ENCODE results near the gene AGAP2.

The AGAP2 gene

DNA sequence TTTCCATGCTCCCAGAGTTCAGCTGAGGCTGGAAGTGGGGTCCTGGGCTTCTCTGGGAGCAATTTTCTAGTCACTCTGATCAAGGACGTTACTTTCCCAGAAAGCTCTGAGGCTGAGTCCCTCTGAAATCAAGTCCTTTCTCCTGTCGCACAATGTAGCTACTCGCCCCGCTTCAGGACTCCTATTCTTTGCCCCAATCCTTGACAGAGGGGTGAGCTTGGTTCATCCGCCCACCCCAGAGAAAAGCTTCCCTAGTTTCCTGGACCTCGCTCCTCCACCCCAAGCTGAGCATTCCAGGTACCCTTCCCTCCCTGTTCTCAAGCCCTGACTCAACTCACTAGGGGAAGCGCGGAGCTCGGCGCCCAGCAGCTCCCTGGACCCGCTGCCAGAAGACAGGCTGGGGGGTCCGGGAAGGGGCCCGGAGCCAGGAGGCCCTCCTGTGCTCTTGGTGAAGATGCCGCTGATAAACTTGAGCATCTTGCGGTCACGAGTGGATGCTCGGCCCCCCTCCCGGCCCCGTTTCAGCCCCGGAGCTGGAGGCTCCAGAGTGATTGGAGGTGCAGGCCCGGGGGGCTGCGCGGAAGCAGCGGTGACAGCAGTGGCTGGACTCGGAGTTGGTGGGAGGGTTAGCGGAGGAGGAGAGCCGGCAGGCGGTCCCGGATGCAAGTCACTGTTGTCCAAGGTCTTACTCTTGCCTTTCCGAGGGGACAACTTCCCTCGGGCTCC, 1.6 kb downstream of the AGAP2 start:
- no peak for DNase-seq (ENCODE audit: low read depth)

DNA sequence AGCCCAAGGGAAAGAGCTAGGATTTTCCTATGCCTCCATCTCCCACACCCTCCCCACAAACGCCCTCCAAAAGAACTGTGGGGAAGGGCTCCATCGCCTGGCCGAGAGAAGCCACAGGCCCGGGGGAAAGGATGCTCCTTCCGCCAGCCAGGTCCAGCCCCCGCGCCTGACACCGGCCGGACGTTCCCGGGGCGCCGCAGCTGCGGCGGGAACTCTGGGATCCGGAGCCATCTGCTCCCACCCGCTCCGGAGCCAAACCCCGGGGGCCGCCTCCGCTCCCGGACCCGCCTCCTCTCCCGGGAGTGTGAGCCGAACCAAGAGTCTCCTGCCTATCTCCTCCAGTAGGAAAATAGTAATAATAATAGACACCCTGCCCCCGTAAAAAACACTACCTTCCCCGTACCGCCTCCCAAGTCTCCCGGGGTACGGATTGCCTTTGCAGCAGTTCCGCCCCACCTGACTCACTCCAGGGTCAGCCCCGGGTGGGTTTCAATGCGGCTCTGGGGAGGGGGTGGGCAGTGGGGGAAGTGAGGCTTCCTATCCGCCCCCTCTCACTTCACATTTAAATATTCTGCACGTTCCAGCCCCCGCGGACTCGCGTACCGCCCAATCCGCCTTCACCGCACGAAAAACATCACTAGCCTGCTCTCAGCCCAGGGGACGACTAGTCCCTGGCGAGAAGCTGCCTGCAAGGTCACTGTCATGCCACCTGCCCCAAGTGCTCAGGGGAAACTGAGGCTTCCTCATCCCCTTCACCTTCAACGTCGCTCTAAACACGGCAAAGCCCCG, 2.4 kb downstream of the AGAP2 start:
- no peak for DNase-seq (ENCODE audit: low read depth)

DNA sequence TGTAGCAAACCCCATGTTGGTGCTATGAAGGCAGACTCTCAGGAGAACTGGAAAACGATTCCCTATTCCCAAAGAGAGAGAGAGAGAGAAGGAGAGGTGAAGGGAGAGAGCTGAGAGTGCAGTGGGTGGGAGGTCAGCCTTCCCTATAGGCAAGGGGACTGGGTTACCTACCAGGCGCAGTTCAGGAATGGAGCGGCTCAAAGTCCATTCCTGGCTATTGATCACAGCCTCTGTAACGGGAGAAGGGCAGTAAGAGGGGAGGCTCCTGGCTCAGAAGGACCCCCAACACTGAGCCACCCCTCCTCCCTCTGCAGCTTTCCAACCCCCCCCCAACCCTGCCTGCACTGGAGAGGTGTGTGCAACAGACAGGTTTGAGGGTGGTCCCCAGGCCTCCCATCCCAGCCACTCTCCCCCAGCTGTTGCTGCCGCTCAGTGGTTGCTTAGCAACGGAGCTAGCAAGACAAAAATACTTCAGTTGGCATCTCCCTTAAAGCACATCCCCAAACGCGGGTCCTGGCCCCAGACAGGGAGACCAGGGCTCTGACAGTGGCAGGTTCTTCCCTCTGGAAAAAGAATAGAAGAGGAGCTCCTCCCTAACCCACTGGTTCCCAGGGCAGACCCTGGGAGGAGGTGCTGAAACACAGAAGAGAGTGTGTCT, 3.2 kb downstream of the AGAP2 start:
- DNase-seq (ENCODE audit: low read depth) = no peak

DNA sequence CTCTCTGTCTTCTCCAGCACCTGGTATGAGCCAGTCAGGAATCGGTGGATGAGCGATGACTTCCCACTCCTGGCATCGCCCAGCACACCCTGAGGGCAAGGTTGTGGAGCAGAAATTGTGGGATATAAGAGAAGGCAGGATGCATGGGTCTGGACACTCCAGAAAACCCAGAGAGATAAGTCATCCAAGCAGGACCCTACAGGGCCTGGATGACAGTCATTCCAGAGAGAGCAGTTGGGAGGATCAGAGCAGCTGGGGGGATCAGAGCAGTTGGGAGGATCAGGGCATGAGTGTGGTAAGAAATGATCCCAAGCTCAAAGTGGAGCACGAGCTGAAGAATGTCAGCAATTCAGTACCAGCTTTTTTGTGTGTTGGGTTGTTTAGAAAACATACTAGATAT, 4.0 kb downstream of the AGAP2 start:
- DNase-seq (ENCODE audit: low read depth) = no peak

DNA sequence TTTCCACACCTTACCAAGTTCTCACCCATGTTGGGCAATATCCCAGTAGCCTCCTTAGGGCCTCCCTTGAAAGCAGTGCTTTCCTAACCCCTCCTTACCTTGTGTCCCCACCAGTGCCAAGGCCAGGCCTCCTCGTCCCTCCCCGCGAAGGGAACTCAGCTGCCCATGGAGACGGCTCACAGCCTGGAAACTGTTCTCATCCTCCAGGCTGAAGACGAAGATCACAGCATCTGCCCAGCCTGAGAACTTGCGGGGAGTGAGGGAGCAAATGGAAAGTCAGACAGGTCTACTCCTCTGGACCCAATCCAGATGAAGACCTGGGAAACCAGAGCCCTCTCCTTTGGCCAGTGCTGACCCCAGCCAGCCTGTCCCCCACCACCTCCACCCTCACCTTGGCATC, 4.6 kb downstream of the AGAP2 start:
- no peak for DNase-seq (ENCODE audit: low read depth)

DNA sequence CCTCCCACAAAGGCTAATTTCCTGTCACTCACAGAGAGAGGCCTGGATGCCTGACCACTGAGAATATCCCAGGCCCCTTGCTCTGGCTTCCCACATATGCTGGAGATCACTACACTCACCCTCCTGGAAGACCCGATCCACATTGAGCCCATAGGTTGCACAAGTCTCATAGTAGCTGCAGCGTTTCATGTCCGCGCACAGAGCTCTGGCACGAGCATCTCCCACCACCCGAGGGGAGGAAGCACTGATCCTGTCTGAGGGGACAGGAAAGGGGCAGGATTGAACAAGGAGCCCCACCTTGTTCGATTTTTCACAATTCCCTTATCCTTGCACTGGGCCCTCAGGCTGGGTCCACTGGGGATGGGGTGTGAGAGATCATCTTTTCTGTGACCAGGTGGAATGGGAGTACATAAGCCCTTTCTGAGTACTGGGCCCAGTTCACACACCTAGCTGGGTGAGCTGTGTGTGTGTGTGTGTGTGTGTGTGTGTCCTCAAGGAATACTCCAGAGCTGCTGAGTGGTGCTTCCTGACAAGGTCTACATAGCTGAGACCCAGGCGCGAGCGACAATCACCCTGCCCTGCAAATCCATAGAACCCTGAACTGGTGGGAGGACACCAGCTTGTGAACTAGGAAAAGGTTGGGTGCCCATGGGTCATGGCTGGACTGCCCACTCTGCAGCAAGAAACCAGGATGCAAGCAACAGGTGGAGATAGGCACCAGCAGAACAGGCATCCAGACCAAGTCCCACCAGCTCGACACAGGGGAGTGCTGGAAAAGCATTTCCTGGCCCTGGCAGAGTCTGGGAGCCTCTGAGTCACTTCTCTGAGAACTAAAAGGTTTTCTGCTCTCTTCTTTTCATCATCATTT, 5.6 kb downstream of the AGAP2 start:
- no peak for DNase-seq (ENCODE audit: low read depth)

DNA sequence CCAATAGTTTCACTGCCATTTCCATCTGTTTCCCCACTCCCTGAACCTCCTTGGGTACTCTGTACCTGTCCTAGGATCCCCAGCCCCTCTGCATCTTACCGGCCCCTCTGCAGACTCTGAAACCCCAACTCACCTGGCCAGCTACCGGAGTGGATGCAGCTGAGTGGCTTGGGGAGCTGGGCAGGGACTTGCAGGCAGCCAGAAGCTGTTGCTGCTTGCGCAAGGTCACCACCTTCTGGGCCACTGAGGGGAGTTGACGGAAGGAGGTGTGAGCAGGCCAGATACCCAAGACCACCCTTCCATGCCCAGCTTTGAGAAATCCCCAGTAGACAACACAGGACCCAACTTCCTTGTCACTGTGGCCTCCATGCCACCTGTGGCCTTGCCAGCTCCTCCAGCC, 6.3 kb downstream of the AGAP2 start:
- DNase-seq (ENCODE audit: low read depth) = no peak

DNA sequence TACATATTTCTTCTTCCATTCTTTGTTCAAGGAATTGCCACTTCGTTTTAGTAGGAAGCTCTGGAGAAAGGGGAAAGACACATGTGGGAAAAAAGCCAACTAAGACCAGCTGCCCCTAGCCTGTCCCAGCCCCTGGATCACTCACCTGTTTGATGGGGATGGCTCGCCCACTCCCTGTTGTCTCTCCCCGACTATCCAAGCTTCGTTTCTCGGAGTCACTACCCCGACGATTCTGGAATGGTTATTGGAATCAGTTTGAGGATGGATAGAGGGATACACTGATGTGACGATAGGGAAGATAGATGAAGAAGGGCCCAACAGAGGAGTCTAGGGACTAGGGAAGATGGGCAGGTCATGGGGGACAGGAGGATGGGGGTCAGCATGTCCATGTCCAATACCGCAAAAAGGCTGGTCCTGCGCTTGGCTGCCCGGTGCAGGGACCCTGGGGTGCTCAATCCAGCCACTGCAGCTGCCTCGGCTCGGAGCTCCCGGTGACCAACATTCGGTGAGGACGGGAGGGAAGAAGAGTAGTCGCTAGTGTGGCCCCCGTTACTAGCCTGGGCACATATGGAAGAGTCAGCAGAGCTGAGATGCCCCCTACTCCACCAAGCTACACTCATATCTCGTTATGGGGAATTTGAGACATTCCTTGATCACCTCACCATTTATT, 7.0 kb downstream of the AGAP2 start:
- no peak for DNase-seq (ENCODE audit: low read depth)

DNA sequence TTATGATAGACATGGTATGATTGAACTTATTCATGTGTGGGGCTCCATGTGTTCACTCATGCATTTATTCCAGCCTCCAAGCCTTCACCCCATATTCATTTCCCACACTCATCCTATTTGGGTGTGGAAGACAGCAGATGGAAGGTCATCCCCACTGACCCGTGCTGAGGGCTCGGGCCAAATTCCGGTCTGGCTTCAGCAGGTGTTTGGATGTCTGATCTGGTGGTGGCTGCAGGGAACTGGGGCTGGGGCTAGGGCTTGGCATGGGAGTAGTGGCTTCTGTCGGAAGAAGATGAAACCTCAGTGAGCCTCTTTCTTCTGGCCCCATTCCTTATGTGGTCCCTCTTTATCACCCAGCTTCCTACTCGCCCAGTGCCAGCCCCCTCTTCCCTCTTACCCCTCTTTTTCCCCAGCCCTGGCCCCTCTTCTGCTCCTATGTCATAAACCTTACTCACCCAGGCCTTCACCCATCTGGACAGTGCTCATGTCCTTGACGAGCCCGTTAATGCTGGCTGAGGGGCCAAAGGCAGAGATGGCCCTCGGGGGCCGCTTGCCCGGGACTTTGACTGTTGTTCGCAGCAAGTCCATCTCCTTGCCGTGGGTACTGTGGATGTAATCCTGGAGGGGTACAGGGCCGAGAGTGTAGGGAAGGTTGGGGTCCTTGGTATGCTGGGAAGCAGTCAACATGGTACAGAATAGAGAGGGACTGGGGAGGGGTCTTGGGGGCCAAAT, 8.0 kb downstream of the AGAP2 start:
- no peak for DNase-seq (ENCODE audit: low read depth)

DNA sequence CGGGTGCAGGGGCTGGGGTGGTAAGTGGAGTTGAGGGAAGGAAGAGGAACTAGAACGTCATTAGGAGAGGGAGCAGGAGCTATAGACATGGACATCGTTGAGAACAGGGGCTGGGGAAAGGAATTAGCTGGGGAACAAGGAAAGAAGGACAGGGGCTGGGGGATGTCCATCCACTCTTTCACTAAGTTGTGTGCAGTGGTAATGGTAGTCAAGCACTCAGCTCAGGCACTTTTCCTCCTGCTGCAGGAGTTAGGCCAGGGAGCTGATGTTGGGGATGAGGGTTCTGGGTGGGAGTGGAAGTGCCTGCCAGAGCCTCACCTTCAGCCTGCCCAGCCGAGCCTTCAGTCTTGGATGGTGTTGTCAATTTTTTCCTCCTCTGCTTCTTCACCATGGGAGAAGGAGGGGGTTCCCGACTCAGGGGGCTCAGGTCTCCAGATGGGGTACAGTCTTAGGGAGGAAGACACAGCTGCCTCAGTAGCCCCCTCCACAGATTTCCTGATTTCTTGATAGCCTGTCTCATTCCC, 9.2 kb downstream of the AGAP2 start:
- DNase-seq (ENCODE audit: low read depth) = no peak

DNA sequence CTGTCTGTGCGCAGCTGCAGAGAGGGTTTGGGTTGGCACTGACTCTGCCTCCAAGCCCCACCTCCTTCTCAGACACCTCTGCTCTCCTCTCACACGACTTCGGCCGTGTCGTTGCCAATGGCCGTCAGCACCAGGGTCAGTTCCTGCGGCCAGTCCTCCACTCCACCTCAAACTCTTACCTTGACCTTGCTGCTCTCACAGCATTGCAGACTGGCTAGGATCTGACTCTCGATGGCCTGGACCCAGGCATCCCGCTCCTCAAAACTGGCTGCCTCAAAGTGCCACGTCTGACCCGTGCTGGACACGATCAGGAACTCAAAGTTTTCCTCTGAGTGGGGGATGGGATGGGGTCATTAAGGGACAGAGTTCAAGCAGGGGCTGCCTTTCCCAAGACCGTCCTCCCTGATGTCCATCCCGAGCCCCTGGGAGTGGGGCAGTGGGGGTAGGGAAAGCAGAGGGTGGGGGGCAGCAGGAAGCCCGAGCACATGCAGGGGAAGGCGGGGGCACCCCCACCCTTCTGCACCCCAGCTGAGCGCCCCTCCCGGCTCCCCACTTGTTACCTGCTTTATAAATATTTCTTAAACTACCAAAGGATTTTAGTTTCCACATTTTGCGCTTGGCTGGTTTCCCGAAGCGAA, 10.7 kb downstream of the AGAP2 start:
- DNase-seq (ENCODE audit: low read depth) = no peak

DNA sequence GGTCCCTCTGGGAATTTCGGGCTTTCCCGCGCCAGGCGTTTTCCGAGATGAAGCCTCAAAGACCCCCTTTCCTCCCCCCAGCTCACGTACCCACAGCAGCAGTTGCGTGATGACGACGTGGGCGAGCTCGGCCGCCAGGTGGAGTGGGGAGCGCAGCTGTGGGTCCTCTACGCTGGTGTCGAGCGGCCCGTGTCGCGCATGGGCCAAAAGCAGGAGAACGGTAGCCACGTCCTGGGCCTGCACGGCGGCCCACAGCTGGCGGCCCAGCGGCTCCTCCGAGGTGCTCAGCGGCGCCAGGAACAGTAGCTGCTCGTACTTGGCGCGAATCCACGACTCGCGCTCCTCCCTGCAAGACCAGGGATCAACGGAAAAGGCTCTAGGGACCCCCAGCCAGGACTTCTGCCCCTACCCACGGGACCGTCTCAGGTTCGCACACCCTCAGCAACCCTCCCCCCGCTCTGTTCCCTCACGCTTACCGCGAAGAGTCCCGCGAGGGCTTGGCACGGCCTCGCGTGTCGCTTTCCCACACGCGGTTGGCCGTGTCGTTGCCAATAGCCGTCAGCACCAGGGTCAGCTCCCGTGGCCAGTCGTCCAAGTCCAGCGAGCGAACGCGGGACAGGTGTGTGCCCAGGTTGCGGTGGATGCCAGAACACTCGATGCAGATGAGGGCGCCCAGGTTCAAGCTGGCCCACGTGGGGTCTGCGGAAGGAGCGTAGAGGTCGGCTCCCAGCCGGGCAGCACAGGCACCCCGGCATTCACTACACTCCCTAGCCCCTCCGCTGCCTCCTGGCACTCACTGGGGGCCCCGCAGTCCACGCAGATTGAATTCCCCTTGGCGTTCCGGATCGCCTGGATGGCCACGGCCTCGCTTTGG, 11.4 kb downstream of the AGAP2 start:
- DNase-seq (ENCODE audit: low read depth) = no peak

DNA sequence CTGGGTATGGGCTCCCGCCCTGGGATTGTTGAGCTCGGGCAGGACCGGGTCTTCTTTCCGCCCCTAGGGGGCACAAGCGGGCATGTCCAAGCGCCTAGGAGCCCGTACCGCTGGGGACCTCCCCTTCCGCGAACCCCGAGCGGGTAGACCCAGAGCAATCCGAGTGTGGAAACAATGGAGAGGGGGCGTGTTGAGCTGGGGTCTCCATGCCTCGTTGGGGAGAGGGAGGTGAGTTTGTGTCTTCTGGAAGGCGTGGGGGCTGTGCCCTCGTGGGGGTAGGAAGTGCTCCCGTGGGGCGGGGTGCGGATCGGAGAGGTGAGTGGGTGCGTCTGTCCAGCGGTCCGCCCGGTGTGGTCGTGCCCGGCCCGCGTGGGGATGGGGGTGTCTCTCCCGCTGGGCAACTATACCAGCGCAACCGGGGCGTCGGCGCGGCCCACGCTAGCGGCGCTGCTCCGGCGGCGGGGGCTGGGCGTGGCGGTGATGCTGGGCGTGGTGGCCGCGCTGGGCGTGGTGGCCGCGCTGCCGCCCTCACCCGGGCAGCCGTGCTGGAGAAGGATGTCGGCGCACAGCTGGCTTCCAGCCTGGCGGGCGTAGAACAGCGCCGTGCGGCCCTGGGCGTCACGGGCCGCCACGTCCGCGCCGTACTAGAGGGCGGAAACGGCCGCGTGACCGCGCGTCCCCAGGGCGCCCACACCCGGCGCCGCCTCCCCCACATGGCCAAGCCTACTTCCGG, 12.2 kb downstream of the AGAP2 start:
- DNase-seq (ENCODE audit: low read depth) = peak; percentile 61

DNA sequence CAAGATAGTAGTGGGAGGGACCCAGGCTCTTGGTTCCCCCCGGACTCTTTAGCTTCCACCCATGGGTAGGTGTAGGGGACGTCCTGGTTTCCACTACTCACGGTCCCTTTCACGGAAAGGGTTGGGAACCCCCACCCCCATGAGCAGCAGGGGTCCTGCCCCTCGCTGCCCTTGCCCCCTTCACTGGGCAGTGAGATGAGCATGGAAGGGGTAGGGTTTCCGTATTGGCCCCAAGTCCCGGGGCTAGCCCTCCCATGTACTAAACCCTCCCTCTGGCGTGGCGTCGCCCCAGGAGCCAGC, 12.7 kb downstream of the AGAP2 start:
- no peak for DNase-seq (ENCODE audit: low read depth)

DNA sequence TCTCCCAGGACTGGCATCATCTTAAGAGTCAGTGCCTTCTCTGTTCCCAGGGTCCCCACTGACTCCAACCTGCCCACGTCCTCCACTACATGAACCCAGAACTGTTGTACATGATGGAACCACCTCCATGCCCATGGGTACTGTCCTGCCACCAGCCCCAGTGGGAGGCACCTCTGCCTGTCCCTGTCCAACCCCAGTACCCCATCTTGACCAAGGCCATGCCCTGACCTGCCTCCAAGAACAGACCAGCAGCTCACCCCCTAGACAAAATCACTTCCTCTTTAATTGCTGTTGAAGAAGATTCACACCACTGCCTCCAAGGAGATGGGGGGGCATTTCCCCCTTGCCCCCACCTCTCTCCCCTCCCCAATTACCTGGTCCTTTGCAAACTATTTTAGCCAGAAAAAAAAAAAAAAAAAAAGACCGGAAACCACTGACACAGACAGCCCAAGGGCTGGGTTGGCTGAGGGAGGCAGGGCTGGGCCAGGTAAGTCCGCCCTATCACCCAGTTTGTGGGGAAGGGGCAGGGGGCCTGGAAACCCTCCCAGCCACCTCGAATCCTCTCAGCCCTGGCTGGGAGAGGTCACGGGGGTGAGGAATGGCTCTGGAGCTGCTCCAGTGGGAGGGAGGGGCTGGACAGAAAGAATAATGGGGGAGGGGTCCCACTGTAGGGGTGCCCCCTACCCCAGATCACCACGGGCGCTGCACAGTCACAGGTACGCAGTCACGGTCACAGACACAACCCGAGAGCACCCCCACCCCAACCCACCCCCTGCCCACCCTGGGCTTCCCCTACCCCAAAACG, 13.4 kb downstream of the AGAP2 start:
- DNase-seq (ENCODE audit: low read depth) = no peak

DNA sequence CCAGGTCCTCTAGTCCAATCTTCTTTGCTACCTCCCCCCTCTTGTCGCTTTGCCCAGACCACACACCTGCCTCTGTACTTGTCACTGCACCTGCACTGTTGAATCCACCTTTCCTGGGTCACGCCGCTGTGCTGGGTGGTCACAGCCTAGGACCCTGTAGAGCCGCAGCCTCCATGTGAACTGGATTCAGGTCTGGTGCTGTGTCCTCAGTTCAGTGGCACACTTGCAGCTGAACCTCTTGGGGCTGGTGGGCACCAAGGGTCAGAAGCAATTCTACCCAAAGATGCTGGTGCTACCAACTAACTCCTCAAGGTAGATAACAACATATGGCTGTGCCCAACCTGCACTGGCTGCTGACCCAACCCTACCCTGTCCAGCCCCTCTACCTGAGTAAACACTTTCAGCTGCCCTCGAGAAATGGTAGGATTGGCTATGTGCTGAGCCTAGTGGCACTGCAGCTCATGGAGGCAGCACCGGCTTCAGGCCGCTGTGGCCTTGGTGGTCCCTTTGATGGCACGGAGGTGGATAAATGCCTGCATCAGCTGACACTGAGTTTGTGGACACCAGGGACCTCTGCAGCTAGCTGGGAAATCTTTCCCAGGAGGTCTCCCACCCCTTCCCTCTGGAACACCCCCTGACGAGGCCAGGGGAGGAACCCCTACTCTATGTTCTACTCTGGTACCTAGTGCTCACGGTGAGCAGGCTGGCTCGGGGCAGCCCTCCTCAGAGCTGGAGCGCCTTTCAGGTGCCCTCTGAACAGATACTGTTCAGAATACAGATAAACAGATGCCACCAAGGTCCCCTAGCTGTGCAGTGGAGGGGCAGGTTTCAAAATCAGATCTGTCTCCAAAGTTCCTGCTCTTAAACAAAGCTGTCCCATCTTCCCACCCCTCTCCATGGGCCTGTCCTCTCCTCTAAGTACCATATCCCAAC, 14.3 kb downstream of the AGAP2 start:
- DNase-seq (ENCODE audit: low read depth) = no peak

DNA sequence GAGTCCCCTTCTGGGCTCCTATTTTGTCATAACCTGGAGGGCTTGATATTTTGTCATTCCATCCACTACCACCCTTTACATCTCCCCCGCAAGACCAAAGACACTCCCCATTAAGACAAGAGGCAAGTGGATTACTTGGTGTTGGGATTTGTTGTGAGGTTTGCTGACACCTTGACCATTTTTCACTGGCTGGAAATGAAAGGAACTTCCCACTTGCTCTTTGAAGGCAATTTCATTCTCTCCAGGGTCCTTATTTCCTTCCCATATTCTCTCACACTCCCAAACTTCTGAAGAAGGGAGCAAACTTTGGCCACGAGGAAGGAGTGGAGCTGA, 14.9 kb downstream of the AGAP2 start:
- no peak for DNase-seq (ENCODE audit: low read depth)

All from stromal cell of bone marrow (primary cell).